Brain pericyte (primary cell): ENCODE measurements around the gene TARBP2.

Source experiments
- DNase-seq: peaks from one replicate; pipeline ENCODE4 v3.0.0-alpha.2; 2012; ENCODE audit warnings: low read depth, low spot score

The TARBP2 gene

DNA sequence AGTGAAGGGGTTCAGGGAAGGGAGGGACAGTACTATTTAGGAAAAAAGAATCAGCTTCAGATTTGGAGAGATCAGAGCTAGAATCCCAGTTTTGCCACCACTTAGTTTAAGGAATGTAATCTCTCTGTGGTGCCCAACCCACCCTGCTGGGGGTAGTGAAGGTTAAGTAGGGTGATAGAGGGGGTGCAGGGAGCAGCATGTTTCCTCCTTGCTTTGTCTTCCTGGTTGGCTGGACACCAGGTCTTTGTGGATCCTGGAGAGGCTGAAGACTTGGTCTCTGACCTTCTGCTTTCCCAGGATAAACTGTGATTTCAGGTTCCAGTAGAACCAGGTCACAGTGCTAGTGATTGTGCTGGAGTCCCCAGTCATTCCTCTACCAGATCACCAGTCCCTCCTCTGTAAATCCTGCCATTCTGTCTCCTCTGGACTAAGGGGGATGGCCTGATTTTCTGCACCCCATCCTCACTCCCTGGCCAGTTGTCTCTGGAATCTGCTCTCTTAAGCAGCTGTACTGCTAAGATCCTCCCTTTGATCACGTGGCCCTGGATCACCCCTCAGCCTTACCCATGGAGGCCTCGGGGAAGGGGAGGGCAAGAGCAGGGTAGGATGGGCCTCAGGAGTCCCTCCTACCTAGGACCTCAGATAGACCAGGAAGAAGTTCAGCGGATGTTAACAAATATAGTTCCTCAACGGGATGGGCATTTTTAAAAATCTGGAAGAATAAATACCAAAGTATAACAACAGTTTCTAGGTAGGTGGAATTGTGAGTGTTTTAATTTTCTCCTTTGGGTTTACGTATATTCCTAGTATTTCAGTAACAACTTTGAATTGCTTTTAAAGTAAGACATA lies 5.0 kb upstream of the TARBP2 start:
- no peak for DNase-seq

DNA sequence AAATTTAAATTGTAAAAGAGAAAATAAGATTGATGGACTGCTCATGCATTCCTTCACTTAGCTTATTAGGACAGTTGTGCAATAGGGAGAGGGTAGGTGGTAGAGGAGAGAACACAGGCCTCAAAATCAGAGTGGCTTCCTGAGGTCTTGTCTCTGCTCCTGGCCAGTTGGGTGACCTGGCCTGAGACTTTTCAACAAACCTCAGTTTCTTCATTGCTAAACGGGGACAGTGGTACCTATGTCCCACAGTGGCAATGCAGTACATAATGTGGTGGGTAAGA lies 4.4 kb upstream of the TARBP2 start:
- DNase-seq: no peak

DNA sequence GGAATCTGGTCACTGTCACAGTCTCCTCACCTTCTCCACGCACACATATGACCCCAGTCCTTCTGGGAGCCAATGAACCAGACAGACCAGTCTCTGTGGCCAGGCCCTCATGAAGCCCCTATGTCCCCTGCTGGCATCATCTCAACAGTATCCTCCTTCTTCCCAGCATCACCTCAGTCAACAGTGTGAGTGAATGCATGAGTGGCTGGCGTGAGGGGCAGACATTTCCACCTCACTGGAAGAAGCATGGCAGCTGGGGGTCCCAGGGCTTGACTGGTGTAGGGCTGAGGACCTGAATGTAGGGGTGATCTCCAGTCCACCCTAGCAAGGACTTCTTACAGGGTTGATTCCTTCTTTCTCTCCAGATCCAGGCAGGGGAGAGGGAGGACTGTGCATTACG lies 3.6 kb upstream of the TARBP2 start:
- DNase-seq: no peak

DNA sequence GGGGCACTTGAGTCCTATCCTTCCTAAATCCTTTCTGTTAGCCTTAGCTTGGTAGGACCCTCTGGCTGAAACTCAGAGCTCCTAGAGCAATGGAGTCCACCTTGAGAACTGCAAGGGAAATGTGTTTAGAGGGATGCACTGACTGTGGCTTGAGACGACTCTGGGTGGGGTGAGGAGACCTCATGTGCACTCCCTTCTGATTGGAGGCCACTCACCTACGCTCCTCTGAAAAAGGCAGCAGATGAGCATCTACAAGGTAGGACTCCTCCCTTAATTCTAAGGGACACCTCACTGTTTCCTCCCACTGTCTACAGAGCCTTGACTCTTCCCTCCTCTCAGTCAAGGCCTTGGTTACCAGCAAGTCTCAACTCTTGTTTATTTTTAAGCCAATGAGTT lies 2.9 kb upstream of the TARBP2 start:
- no peak for DNase-seq

DNA sequence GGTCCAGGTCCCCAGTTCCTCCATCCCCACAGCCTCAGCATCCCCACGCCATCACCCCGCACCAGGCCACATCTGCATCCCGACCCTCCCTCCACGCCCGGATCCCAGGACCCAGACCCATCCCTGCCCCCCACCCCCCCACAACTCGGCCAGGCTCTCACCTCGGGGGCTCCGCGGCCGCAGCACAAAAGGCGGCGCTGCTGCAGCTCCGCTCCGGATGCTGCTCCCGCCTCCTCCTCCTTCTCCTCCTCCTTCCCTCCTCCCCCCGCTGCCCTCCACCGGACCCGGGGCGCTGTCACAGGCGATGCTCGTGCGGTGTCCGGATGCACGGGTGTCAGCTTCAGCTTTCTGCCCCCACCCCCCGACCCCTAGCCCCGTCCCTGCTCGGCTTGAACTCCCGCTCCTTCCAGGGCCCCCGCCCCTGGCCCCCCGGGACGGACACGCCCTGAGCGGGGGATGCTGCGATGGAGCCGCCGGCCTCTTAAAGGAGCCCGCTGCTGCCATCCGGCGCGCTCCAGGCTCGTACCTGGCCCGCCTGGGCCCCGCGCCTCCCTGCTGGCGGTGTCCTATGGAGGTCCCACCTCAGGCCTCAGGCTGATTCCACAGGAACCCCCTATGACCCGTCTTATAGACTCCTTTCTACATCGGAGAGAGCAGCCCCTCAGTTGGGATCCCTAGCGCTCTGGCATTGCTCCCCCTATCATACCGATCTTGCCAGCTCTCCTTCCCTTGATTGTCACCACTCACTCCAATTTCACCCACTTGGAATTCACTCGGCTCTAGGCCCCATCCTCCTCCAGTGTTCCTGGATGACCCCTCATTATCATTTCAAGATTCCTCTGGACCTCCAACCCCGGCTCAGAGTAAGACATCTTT lies 1.6 kb upstream of the TARBP2 start, which contains the start of gene MAP3K12:
Gene MAP3K12 (minus strand): TSS at position 193 of the 876 bp plus-strand sequence. CDS start 12,067 bp downstream, outside the sequence.
- DNase-seq: no peak

DNA sequence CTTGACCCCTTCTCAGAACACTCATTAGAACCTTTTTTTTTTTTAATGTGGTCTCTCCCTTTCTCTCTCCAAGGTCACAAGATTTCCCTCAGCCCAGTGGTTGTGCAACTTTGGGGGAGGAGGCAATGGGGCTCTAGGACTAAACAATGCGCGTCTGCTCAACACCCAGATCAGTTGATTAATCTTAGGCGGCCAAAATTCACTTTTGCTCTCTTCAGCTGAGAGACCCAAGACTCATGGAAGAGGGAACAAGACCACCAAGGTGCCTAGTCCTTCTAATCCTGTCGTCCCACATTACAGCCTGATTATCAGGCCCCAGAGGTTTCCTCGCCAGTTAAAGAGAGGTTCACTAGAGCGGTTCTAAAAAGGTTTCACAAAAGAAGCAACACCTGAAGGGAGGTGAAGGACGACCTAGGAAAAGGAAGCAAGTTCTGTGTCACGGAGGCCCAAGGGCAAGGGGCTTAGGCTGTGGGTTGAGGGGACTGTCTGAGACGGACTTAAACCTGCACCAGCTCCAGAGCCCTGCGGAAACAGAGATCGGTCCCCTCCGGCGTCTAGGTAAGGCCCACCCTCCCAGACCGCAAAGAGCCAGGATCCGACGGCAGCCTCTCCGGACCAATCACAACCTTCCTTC lies 824 bp upstream of the TARBP2 start:
- no peak for DNase-seq

DNA sequence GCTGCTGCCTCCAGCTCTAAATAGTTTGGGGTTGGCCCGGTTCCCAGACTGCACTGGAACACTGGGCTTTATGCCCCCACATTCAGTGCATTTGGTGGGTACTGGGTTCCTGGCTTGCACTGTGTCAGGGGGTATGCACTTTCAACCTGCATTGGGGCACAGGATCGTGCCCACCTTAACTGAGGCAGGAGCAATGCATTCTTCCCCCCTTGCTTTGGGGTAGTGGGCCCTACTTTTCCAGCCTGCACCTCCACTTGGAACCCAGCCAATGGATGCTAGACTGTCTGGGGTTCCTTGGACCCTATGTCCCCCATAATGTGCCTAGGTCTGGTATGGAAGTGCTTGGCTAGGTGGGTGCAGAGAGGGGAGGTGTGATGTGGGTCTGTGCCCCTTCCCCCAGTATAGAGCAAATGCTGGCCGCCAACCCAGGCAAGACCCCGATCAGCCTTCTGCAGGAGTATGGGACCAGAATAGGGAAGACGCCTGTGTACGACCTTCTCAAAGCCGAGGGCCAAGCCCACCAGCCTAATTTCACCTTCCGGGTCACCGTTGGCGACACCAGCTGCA lies 615 bp downstream of the TARBP2 start:
- DNase-seq: no peak

DNA sequence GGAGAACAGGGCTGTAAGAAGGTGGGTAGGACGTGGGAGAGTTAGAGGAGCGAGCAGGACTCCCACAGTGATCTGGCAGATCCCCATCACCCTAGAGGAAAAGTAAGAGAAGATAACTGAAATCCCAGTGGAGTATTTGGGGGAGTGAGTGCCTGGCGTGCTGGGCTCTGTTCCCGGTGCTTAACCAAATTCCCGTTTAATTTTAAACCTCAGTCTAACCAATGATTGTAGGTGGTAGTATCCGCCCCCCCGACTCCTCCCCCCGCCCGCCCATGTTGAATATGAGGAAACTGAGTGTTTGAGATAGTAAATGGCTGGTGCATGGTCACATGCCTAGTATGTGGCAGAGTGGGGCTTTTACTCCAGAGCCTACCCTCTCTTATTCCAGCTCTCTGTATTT lies 1.2 kb downstream of the TARBP2 start:
- DNase-seq: no peak

DNA sequence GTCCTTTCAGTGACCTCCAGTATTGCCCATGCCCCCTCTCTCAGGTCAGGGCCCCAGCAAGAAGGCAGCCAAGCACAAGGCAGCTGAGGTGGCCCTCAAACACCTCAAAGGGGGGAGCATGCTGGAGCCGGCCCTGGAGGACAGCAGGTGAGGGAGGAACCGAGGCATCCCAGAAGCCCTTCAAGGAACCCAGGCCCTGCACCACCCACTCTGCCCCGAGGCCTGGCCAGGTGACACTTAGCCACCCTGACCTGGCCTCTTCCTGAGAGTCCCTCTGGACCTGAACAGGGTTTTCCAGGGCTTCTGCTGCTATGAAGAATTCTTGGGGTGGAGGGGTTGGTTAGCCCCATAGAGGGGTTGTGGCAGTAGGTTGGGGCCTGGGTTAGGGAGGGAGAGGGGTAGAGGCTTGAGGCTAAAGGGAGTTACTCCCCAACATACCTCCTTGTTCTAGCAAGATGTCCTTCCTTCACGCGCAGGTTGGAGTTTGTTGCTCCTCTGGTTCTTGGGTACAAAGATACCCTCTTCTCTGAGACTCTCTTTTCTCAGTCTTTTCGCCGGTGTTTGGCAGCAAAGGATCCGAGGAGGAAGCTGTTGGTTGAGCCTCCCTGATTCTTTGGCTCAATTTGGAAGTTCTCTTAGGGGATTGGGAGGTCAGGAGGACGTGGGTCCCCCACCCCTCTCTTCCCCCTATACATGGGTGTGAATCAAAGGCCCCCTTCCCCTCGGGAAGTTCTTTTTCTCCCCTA lies 2.1 kb downstream of the TARBP2 start:
- no peak for DNase-seq

DNA sequence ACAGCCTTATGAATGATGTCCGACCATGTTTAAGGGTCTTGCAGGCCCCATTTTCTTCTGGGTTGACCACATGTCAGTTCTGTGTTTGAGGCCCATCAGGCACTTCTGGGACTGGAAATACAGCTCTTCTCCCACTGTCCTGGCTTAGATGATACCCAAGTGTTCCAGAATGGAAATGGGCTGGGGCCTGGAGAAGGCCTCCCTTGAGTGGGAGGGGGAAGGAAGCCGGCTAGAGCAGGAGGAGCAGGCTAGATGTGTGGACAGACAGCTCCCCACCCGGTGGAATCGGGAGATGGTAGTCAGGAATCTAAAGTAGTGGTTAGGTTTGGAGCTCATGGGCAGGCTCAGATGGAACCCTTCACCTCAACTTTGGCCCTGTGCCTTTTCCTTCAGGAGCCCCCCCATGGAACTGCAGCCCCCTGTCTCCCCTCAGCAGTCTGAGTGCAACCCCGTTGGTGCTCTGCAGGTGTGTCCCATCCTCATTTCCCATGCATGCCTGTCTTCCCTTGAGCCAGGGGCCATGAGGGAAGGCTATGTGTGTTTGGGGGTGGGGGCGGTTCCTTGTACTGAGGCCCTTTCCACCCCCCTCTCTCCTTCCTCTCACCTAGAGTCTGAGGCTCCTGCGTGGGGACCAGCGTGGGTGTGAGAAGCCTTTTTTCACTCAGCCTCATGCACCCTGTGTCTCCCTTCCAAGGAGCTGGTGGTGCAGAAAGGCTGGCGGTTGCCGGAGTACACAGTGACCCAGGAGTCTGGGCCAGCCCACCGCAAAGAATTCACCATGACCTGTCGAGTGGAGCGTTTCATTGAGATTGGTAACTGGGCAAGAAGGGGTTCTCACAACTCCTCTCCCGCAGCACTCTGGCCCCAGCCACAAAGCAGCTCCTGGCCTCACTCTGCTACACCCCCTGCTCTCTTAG lies 3.2 kb downstream of the TARBP2 start:
- no peak for DNase-seq

DNA sequence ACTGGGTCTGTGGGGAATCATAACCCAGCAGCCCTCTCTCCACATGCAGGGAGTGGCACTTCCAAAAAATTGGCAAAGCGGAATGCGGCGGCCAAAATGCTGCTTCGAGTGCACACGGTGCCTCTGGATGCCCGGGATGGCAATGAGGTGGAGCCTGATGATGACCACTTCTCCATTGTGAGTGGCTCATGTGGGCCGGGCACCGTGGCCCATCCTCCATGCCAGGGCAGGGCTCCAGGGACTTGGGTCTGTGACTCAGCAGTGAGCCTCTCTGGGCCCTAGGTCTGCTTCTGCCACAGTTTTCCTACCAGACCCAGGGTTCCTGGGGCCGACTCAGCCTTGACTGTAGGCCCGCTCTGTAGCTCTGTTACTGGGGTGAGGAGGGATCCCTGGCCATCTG lies 4.0 kb downstream of the TARBP2 start:
- DNase-seq: no peak

DNA sequence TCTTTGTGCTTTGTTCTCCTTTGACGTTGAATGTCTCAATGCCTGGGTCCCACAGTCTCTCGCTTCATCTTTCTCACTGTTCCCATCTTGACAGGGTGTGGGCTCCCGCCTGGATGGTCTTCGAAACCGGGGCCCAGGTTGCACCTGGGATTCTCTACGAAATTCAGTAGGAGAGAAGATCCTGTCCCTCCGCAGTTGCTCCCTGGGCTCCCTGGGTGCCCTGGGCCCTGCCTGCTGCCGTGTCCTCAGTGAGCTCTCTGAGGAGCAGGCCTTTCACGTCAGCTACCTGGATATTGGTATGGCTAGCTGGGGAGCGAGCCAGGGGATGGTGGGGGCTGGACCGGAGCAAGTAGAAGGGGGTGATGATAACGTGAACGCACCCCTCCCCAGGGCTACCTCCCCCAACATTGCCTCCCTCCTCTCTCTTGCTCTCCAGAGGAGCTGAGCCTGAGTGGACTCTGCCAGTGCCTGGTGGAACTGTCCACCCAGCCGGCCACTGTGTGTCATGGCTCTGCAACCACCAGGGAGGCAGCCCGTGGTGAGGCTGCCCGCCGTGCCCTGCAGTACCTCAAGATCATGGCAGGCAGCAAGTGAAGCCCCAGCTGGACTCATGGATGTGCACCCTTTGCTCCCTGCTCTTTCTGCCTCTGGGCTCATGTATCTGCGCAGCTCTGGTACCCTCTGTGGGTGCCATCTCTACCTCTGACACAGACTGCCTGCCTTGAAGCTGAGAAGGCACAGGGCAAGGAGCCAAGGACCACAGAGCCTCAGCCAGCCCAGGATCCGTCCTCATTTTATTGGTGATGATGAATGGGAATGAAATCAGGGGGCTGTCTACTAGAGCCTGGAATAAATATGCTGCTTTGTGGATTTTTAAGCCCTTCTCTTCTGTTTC lies 4.7 kb downstream of the TARBP2 start:
- DNase-seq: no peak

DNA sequence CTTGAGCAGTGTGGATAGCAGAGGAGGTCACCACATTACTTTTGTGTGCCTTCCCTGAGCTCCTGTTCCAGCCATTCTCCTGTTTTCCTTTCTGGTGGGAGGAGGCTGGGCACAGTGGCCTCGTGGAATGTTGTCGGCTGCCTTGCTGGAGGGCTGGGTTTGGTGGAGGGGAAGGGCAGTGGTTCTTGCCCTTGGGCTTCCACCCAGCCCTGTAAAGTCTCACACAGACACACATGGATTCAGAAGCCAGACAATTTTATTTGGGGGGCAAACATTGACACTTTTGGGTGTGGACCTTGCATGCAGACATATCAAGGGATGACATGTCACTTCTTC lies 5.3 kb downstream of the TARBP2 start:
- DNase-seq: no peak

DNA sequence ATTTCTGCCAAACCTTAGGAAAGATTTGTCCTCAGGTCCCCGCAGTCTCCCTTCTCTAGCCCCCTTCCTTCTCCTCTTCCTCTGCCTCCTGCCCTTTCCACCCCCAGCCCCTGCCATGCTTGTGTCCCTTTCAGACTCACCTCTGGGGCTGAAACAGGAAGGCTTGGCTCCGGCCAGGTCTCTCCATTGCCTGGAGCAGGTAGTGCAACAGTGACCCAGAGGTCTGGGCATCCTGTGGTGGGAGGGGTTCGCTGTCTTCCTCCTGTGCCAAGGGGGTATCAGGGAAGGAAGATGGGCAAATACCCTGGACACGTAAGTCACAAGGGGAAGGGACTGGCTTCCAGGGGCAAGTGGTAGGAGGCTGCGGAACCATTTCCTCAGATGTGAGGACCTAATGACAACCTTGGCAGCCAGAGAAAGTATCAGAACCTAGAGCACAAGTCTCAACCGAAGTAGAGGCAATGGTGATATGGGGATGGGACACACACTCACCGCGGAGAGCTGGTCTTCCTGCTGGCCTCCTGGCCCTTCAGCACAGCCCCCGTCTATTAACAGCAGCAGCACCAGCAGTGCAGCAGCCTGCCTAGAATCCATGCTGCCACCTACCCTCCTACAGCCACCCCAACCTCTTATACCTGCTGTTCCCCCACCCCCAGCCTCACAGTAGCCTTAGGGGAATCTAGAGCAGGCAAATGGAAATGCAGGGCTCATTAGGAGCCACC lies 6.0 kb downstream of the TARBP2 start, which contains the start of gene NPFF:
Gene NPFF (minus strand): TSS at position 604 of the 722 bp plus-strand sequence. CDS start 10 bp downstream, at position 594.
- DNase-seq: no peak

DNA sequence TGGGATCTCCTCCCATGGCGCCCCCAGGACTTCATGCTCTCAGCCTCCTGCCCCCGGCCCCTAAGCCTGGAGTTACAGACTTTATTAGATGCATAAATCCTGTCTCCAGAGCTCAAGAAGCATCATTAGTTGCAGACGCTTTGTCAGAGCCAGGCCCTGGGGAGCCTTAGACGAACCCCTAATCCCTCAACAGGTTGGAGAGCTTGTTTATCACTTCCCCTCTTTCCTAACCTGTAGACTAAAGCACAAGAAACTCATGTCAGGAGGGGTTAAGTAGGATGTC lies 6.5 kb downstream of the TARBP2 start:
- no peak for DNase-seq

DNA sequence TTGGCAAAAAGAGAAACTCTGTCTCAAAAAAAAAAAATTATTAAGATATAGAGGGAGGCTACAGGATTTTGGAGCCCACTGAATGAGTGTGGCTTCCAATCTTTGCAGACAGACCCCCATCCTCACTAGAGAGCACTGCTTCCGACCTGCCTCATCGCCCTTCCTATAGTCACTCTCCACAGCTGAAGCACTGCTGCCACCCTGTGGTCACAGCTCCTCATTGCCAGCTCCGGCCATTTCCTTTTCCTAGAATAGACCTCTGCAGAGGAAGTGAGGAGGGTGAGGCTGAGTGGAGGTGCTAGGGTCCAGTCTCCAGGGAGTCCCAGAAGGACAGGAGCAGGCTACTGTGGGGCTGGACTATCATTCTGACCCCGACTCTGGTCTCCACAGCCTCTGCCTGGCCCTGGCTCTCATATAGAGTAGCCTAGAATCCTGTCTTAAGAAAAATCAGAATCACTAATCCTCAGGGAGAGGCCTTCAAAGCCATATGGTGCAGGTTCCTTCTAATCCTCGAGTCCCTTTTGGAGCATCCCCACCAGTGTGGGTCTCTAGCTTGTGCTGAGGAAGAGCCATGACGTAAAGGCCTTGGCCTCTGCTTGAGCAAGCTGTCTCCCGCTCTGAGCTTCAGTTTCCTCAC lies 7.6 kb downstream of the TARBP2 start:
- no peak for DNase-seq

DNA sequence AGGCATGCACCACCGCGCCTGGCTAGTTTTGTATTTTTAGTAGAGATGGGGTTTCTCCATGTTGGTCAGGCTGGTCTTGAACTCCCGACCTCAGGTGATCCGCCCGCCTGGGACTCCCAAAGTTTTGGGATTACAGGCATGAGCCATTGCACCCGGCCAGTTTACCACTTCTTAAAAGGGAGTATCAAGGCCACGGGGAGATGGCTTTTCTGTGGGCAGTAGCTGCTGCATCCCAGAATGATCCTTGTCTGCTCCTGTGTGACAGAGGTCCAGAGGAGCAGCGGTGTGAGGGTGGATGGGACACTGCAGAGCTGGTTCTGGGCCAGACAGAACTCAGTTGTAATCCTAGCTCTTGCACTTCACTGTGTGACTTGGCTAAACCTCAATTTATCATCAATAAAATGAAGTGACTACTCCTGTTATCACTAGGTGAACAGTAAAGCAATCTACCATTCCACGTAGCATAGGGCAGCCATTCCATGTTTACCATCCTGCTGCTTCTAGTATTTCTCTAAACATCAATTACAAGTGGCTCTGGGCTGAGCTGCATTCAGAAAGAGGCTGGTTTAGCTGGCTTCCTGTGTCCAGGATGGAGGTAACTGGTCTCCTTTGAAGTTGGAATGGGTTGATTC lies 9.2 kb downstream of the TARBP2 start:
- DNase-seq: no peak
